Lung (tissue), 12 donors: ENCODE measurements around the gene PRKCZ. TPM values are rescaled to one million over a fixed set of nuclear protein-coding genes. Genes with fewer than 3 reads are reported as not detected.

Experiments
- ATAC-seq: fragments of 200-7000 bp; cut with Tn5 transposase; one replicate; pipeline ENCODE4 v1.9.1; 2020; ENCODE audit warnings: moderate number of reproducible peaks; ENCODE audit not compliant: insufficient read depth, low FRiP score
- DNase-seq, 3 donors: peaks; one replicate each; pipeline ENCODE4 v3.0.0-alpha.2; 2013 to 2017
- H3K27ac ChIP-seq, 2 donors: one replicate each; pipeline ENCODE4 v1.5.1; 2013; ENCODE audit warnings: mild to moderate bottlenecking in 2 of 2, moderate library complexity in 2 of 2, control low read depth in 1 of 2, inconsistent platforms in 1 of 2, low read depth in 1 of 2, low read length in 1 of 2
- H3K27me3 ChIP-seq, 3 donors: one replicate each; pipeline ENCODE4 v1.5.1; 2013; ENCODE audit warnings: low read length in 2 of 3; ENCODE audit not compliant: control insufficient read depth in 3 of 3, insufficient read depth in 3 of 3
- H3K36me3 ChIP-seq, 4 donors: one replicate each; pipeline ENCODE4 v1.5.1; 2013; ENCODE audit warnings: low read length in 4 of 4, mild to moderate bottlenecking in 1 of 4, moderate library complexity in 1 of 4; ENCODE audit not compliant: control insufficient read depth in 4 of 4, insufficient read depth in 4 of 4
- H3K4me1 ChIP-seq, 5 donors: one replicate each; pipeline ENCODE4 v1.5.1; 2013; ENCODE audit warnings: low read length in 5 of 5, mild to moderate bottlenecking in 2 of 5, moderate library complexity in 1 of 5; ENCODE audit not compliant: control insufficient read depth in 5 of 5, insufficient read depth in 5 of 5
- H3K4me3 ChIP-seq: one replicate; pipeline ENCODE4 v1.5.1; 2013; ENCODE audit warnings: mild to moderate bottlenecking, control low read depth, moderate library complexity
- H3K9ac ChIP-seq, 2 donors: one replicate each; pipeline ENCODE4 v1.5.1; 2013; ENCODE audit warnings: low read length in 2 of 2, control low read depth in 1 of 2; ENCODE audit not compliant: insufficient read depth in 1 of 2
- H3K9me3 ChIP-seq, 4 donors: one replicate each; pipeline ENCODE4 v1.5.1; 2013; ENCODE audit warnings: low read length in 3 of 4, mild to moderate bottlenecking in 1 of 4, moderate library complexity in 1 of 4; ENCODE audit not compliant: control insufficient read depth in 4 of 4, insufficient read depth in 3 of 4
- CTCF ChIP-seq: IDR thresholded peaks from 2 replicates; pipeline ENCODE4 v1.5.1; 2012; ENCODE audit warnings: mild to moderate bottlenecking; ENCODE audit errors: control extremely low read depth, extremely low read depth
- WGBS, 2 donors: extraction: QIAGEN DNeasy Blood & Tissue Kit; methylation state at CpG; one replicate each; pipeline ENCODE4 v1.1.7; 2013; 5-methylcytosine and 5-hydroxymethylcytosine counted together
- polyA plus RNA-seq, 2 donors: library from polyadenylated mRNA; stranded (reverse); fragments of 200-250 nt; gene quantifications; one replicate each; pipeline ENCODE4 v1.2.1, GENCODE V29; 2013
- total RNA-seq, 2 donors: library from RNA; depleted of rRNA in 1 of 2; stranded (reverse); fragments of >200 nt in 1 of 2; gene quantifications; one replicate each; pipeline ENCODE4 v1.2.1, GENCODE V29; 2014 to 2021
- donor health status: control.
- donor health status: control.
- donor health status: Bipolar disorder and iron deficiency.
- donor health status: healthy.
- donor health status: DM: yes; HTN: yes; CAD: no.

The PRKCZ gene
- total and polyA plus RNA-seq, 4 donors: 55.2 to 149 (median 117) TPM

- WGBS, 2 donors: 27 to 36% methylated on average over 31 of the region's 31 CpGs
- peaks cover 0 to 14% (median 0%) of the 10 kb centered on the region in 4 donors for H3K36me3 ChIP-seq
- no peaks in the 10 kb centered on the region for H3K9me3 ChIP-seq
- H3K27ac ChIP-seq: no peak overlapping the region
- peaks cover 0 to 5% (median 0%) of the 10 kb centered on the region in 5 donors for H3K4me1 ChIP-seq
- peak; percentile 63 to 77 (median 76) for DNase-seq
- H3K27me3 ChIP-seq: no peaks in the 10 kb centered on the region
- ATAC-seq: no peak
- no peak overlapping the region for H3K4me3 ChIP-seq
- H3K9ac ChIP-seq: no peak overlapping the region
- peak; percentile 68 for TF ChIP-seq CTCF
Measured at GRCh38 chr1:2174348-2175054, 124.3 kb downstream of the PRKCZ start.

- Histone ChIP-seq H3K9ac (no peak overlapping the region), H3K27me3 (no peaks in the 10 kb centered on the region), H3K9me3 (no peaks in the 10 kb centered on the region), H3K36me3 (peaks cover 0 to 16% (median 0%) of the 10 kb centered on the region in 4 donors), H3K4me3 (no peak overlapping the region), H3K4me1 (peaks cover 0 to 5% (median 0%) of the 10 kb centered on the region in 5 donors), H3K27ac (no peak overlapping the region)
- TF ChIP-seq CTCF: no peak
- DNase-seq (no peak), ATAC-seq (no peak)
- WGBS, 2 donors: 69 to 77% methylated on average over 9 of the region's 9 CpGs
Measured at GRCh38 chr1:2175055-2175414, 124.8 kb downstream of the PRKCZ start.

GRCh38 chr1:2175681-2176454, 125.7 kb downstream of the PRKCZ start:
- Histone ChIP-seq H3K4me1 (peaks cover 0 to 5% (median 0%) of the 10 kb centered on the region in 5 donors), H3K9me3 (no peaks in the 10 kb centered on the region), H3K27ac (no peak overlapping the region), H3K27me3 (no peaks in the 10 kb centered on the region), H3K4me3 (no peak overlapping the region), H3K36me3 (peaks cover 0 to 22% (median 0%) of the 10 kb centered on the region in 4 donors), H3K9ac (no peak overlapping the region)
- ATAC-seq (no peak), DNase-seq (no peak)
- WGBS, 2 donors: 93 to 95% methylated on average over 42 of the region's 42 CpGs
- TF ChIP-seq CTCF: no peak
